Cerebellar nuclear complex (tissue), 1 donor: ENCODE measurements around the gene MGST3.
"Not testable (repeated sequence)": the region's sequence is repeated elsewhere in the genome, so short reads cannot be mapped to it uniquely, and the experiment has no call there.

ENCODE experiments used
- DNase-seq, 2 experiments: peaks; one replicate each; lab custom pipeline; 2025; lab: John Stamatoyannopoulos, UW

Gene MGST3

GRCh38 chr1:165658766-165659580 is 27.9 kb downstream of the MGST3 start:
- not testable (repeated sequence) for DNase-seq

GRCh38 chr1:165659581-165659895 is 28.5 kb downstream of the MGST3 start:
- no peak for DNase-seq

GRCh38 chr1:165661703-165662102 is 30.7 kb downstream of the MGST3 start:
- DNase-seq = no peak

- DNase-seq = no peak
Observed at GRCh38 chr1:165662186-165662585, 31.2 kb downstream of the MGST3 start.

- DNase-seq = no peak
Observed at GRCh38 chr1:165666152-165666825, 35.3 kb downstream of the MGST3 start.

GRCh38 chr1:165668184-165668583 is 37.1 kb downstream of the MGST3 start:
- DNase-seq = no peak

GRCh38 chr1:165671526-165671925 is 40.5 kb downstream of the MGST3 start:
- DNase-seq = no peak

GRCh38 chr1:165674599-165674998 is 43.6 kb downstream of the MGST3 start:
- no peak for DNase-seq

GRCh38 chr1:165675794-165676193 is 44.8 kb downstream of the MGST3 start:
- no peak for DNase-seq

- no peak for DNase-seq
Observed at GRCh38 chr1:165678509-165678908, 47.5 kb downstream of the MGST3 start.

- DNase-seq = no peak
Observed at GRCh38 chr1:165679282-165680036, 48.4 kb downstream of the MGST3 start.

- no peak for DNase-seq
Observed at GRCh38 chr1:165680303-165680702, 49.3 kb downstream of the MGST3 start.

- not testable (repeated sequence) for DNase-seq
Observed at GRCh38 chr1:165680773-165681172, 49.7 kb downstream of the MGST3 start.

GRCh38 chr1:165683848-165684485 is 52.9 kb downstream of the MGST3 start:
- no peak for DNase-seq

GRCh38 chr1:165686121-165686970 is 55.3 kb downstream of the MGST3 start:
- no peak for DNase-seq

GRCh38 chr1:165686971-165687433 is 56.0 kb downstream of the MGST3 start:
- DNase-seq = no peak

- DNase-seq = no peak
Observed at GRCh38 chr1:165688046-165688445, 57.0 kb downstream of the MGST3 start.

GRCh38 chr1:165695031-165695430 is 64.0 kb downstream of the MGST3 start:
- no peak for DNase-seq

- no peak for DNase-seq
Observed at GRCh38 chr1:165696625-165697100, 65.6 kb downstream of the MGST3 start.

- no peak for DNase-seq
Observed at GRCh38 chr1:165697491-165697880, 66.5 kb downstream of the MGST3 start.
